Naive thymus-derived CD4-positive, alpha-beta T cell (primary cell): Measurements from ENCODE around the gene HMGCR. TPM values are rescaled to one million over a fixed set of nuclear protein-coding genes. Genes with fewer than 3 reads are reported as not detected.

ENCODE experiments used
- ATAC-seq: fragments of 150-1000 bp; cut with Tn5 transposase; 2 replicates; pipeline ENCODE4 v1.10.0; 2021; ENCODE audit warnings: mild to moderate bottlenecking, moderate library complexity
- CTCF ChIA-PET: fragments of 350-600 bp; sonication (Branson Sonifier 250); formaldehyde crosslinking; loops from one replicate; lab custom pipeline; 2021; ENCODE audit warnings: antibody characterized with exemption; lab: Charles Lee
- POLR2A ChIA-PET: fragments of 350-600 bp; sonication (Branson Sonifier 250); formaldehyde crosslinking; loops from one replicate; lab custom pipeline; 2021; ENCODE audit warnings: antibody characterized with exemption, inconsistent platforms; lab: Charles Lee
- DNase-seq, 9 donors: peaks; one replicate each; pipeline versions ENCODE4 v3.0.0 to v3.0.0-alpha.2; 2020 to 2022; ENCODE audit warnings: mixed read lengths in 1 of 9
- H3K27ac ChIP-seq: one replicate; pipeline ENCODE4 v1.7.0; 2013; ENCODE audit warnings: mild to moderate bottlenecking, low read depth, low read length, moderate library complexity
- H3K27me3 ChIP-seq, 2 donors: one replicate each; pipeline ENCODE4 v1.7.0; 2013; ENCODE audit warnings: low read length in 2 of 2, mild to moderate bottlenecking in 2 of 2, moderate library complexity in 2 of 2; ENCODE audit not compliant: control insufficient read depth in 2 of 2, insufficient read depth in 2 of 2
- H3K36me3 ChIP-seq, 3 experiments: 1 replicate in 2 of 3; 2 replicates in 1 of 3; pipeline ENCODE4 v1.7.0; 2013; ENCODE audit warnings: low read length in 3 of 3, mild to moderate bottlenecking in 3 of 3, moderate library complexity in 1 of 3; ENCODE audit not compliant: insufficient read depth in 3 of 3, control insufficient read depth in 2 of 3
- H3K4me1 ChIP-seq, 2 donors: one replicate each; pipeline ENCODE4 v1.7.0; 2013; ENCODE audit warnings: low read length in 2 of 2, mild to moderate bottlenecking in 2 of 2, moderate library complexity in 1 of 2; ENCODE audit not compliant: control insufficient read depth in 2 of 2, insufficient read depth in 2 of 2
- H3K4me3 ChIP-seq: 2 replicates; pipeline ENCODE4 v1.7.0; 2013; ENCODE audit warnings: mild to moderate bottlenecking, low read length
- H3K9me3 ChIP-seq, 3 experiments: 1 replicate in 2 of 3; 2 replicates in 1 of 3; pipeline ENCODE4 v1.7.0; 2013; ENCODE audit warnings: low read length in 3 of 3; ENCODE audit not compliant: control insufficient read depth in 2 of 3
- H3K27ac Mint-ChIP-seq, 9 donors: one replicate each; pipeline ENCODE4 v1.8.0; 2020 to 2022; ENCODE audit warnings: mixed read lengths in 9 of 9, mild to moderate bottlenecking in 8 of 9, moderate library complexity in 5 of 9, inconsistent platforms in 2 of 9
- H3K27me3 Mint-ChIP-seq, 5 donors: one replicate each; pipeline ENCODE4 v1.8.0; 2021 to 2022; ENCODE audit warnings: mixed read lengths in 5 of 5, mild to moderate bottlenecking in 1 of 5
- H3K36me3 Mint-ChIP-seq, 5 donors: one replicate each; pipeline ENCODE4 v1.8.0; 2020 to 2022; ENCODE audit warnings: mixed read lengths in 5 of 5, mild to moderate bottlenecking in 3 of 5, inconsistent platforms in 1 of 5
- H3K4me1 Mint-ChIP-seq, 7 donors: one replicate each; pipeline ENCODE4 v1.8.0; 2020 to 2022; ENCODE audit warnings: mixed read lengths in 7 of 7, mild to moderate bottlenecking in 3 of 7, inconsistent platforms in 1 of 7
- H3K4me3 Mint-ChIP-seq, 10 donors: one replicate each; pipeline ENCODE4 v1.8.0; 2020 to 2022; ENCODE audit warnings: mild to moderate bottlenecking in 10 of 10, mixed read lengths in 10 of 10, moderate library complexity in 6 of 10, inconsistent platforms in 2 of 10
- H3K9me3 Mint-ChIP-seq, 11 donors: one replicate each; pipeline ENCODE4 v1.8.0; 2020 to 2022; ENCODE audit warnings: mixed read lengths in 11 of 11, mild to moderate bottlenecking in 4 of 11, inconsistent platforms in 1 of 11, moderate library complexity in 1 of 11
- intact Hi-C, 2 donors: fragments of 100-400 bp; cut with micrococcal nuclease; formaldehyde crosslinking; loops; one replicate each; pipeline ENCODE4 v1.15.1; 2023
- polyA plus RNA-seq, 2 donors: library from polyadenylated mRNA; unstranded; fragments of 300-500 nt; fragmentation: Illumina TruSeq; gene quantifications; one replicate each; pipeline ENCODE4 v1.2.3, GENCODE V29; 2021
- total RNA-seq, 6 experiments: library from RNA in 5 of 6; stranded (reverse) in 5 of 6; gene quantifications; 1 replicate in 5 of 6; 2 replicates in 1 of 6; pipeline ENCODE4 v1.2.3 and lab custom pipeline; 2021 to 2026

HMGCR gene
- total and polyA plus RNA-seq, 7 experiments from 2014 or later = 11.6 to 57.3 (median 43.7) TPM

DNA sequence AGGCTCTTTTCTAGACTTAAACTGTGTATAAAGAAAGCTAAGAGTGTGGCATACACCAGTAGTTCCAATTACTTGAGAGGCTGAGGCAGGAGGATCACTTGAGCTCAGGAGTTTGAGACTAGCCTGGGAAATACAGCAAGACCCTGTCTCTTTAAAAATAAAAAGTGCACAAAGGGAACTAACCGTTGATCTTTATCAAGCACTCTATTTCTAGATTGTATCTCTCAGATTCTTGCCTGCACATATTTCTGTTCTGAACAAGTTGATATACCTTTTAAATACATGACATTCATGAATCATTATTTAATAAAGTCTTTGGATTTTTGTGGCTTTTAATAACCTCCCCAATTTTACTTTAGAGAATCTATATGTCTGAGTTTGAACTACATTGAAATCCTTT lies 47.2 kb downstream of the HMGCR start:
- peaks cover 0 to 5% (median 0%) of the 10 kb centered on the region in 7 donors for H3K4me1 Mint-ChIP-seq
- intact Hi-C loops = loop anchor here in 1 of 2 donors (10.0 kb wide), 1 partner anchor 301 kb away; no protein-coding TSS in a partner anchor
- Histone ChIP-seq H3K9me3 (no peaks in the 10 kb centered on the region), H3K4me1 (no peaks in the 10 kb centered on the region), H3K27me3 (no peaks in the 10 kb centered on the region), H3K36me3 (peaks cover 0 to 53% (median 7%) of the 10 kb centered on the region in 3 experiments), H3K4me3 (no peak overlapping the region), H3K27ac (no peak overlapping the region)
- DNase-seq (no peak), ATAC-seq (no peak)
- H3K27ac Mint-ChIP-seq = peak overlapping the region in 1 of 9 donors; percentile 3
- no peaks in the 10 kb centered on the region for H3K27me3 Mint-ChIP-seq
- ChIA-PET POLR2A (no interaction called here), CTCF (no interaction called here)
- no peak overlapping the region for H3K4me3 Mint-ChIP-seq
- no peaks in the 10 kb centered on the region for H3K9me3 Mint-ChIP-seq
- H3K36me3 Mint-ChIP-seq = peaks cover 0 to 45% (median 22%) of the 10 kb centered on the region in 5 donors

DNA sequence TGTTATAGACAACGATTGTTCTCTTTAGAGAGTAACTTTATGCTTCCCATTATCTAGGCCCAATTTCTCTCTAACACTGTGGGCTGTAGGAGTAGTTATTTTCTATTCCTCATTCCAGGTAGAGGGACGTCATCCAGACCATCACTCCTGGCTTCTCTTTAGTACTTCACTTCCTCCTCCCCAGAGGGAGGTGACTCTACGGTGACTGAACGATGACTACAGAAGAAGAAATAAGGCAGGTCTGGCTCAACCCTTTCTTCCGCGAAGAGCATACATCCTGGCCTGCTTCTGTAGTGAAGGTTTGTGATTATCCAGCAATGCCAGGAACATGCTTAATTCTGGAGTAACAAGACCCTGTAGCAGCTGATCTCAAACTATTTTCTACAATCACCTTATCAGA lies 50.8 kb downstream of the HMGCR start:
- no peaks in the 10 kb centered on the region for H3K9me3 ChIP-seq
- H3K4me1 ChIP-seq = no peaks in the 10 kb centered on the region
- intact Hi-C loops = loop anchor here in 1 of 2 donors (10.0 kb wide), 1 partner anchor 297 kb away; no protein-coding TSS in a partner anchor
- CTCF ChIA-PET = no interaction called here
- Mint-ChIP-seq H3K9me3 (no peaks in the 10 kb centered on the region), H3K36me3 (peaks cover 3 to 37% (median 16%) of the 10 kb centered on the region in 5 donors), H3K4me1 (peaks cover 0 to 11% (median 0%) of the 10 kb centered on the region in 7 donors), H3K4me3 (no peak overlapping the region), H3K27me3 (no peaks in the 10 kb centered on the region), H3K27ac (peak overlapping the region in 1 of 9 donors; percentile 47)
- POLR2A ChIA-PET = no interaction called here
- no peaks in the 10 kb centered on the region for H3K27me3 ChIP-seq
- ATAC-seq = no peak
- no peak overlapping the region for H3K4me3 ChIP-seq
- DNase-seq = no peak
- H3K27ac ChIP-seq = no peak overlapping the region
- H3K36me3 ChIP-seq = peaks cover 0 to 33% (median 7%) of the 10 kb centered on the region in 3 experiments

DNA sequence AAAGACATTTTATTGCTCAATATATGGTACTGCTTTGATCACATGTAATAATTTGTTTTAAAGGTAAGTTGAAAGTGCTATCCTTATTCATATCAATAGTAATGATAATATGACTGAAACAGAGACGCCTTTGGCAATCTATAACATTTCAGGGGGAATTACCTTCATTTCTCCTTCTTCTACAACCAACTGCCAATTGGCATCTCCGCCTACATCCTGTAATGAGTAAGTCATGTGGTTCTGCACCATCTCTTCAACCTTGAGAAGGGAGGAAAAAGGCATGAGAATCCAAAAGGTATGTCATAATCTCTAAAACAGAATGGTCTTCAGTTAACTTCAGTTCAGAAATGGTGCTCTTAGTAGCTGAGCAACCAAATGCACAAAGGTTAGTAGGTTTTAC lies 52.4 kb downstream of the HMGCR start:
- Mint-ChIP-seq H3K4me3 (no peak overlapping the region), H3K9me3 (no peaks in the 10 kb centered on the region), H3K27me3 (no peaks in the 10 kb centered on the region), H3K4me1 (peaks cover 0 to 7% (median 0%) of the 10 kb centered on the region in 7 donors), H3K36me3 (peaks cover 3 to 35% (median 15%) of the 10 kb centered on the region in 5 donors), H3K27ac (no peak overlapping the region)
- ATAC-seq = no peak
- Histone ChIP-seq H3K4me1 (no peaks in the 10 kb centered on the region), H3K36me3 (peaks cover 0 to 33% (median 4%) of the 10 kb centered on the region in 3 experiments), H3K27me3 (no peaks in the 10 kb centered on the region), H3K9me3 (no peaks in the 10 kb centered on the region), H3K27ac (no peak overlapping the region), H3K4me3 (no peak overlapping the region)
- ChIA-PET CTCF (no interaction called here), POLR2A (no interaction called here)
- DNase-seq = no peak
- intact Hi-C loops = loop anchor here in 1 of 2 donors (10.0 kb wide), 1 partner anchor 295 kb away; no protein-coding TSS in a partner anchor

DNA sequence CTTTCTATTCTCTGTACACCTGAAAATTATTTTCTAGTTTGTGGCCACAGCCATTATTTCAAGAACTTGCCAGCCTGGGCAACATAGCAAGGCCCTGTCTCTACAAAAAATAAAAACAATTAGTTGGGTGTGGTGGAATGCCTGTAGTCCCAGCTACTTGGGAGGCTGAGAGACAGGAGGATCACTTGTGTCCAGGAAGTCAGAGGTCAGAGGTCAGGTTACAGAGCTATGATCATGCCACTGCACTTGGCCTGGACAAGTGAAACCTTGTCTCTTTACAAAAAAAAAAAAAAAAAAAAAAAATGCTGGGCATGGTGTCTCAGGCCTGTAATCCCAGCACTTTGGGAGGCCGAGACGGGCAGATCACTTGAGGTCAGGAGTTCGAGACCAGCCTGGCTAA lies 58.3 kb downstream of the HMGCR start:
- ChIA-PET CTCF (no interaction called here), POLR2A (no interaction called here)
- Histone ChIP-seq H3K4me1 (no peaks in the 10 kb centered on the region), H3K4me3 (no peak overlapping the region), H3K36me3 (peaks cover 0 to 17% (median 0%) of the 10 kb centered on the region in 3 experiments), H3K27me3 (no peaks in the 10 kb centered on the region), H3K27ac (no peak overlapping the region), H3K9me3 (no peaks in the 10 kb centered on the region)
- no peak for ATAC-seq
- Mint-ChIP-seq H3K9me3 (no peaks in the 10 kb centered on the region), H3K27ac (no peak overlapping the region), H3K36me3 (peaks cover 7 to 19% (median 8%) of the 10 kb centered on the region in 5 donors), H3K4me3 (no peak overlapping the region), H3K27me3 (no peaks in the 10 kb centered on the region), H3K4me1 (no peaks in the 10 kb centered on the region)
- DNase-seq = no peak
- intact Hi-C loops = loop anchor here in 1 of 2 donors (5.0 kb wide), 1 partner anchor 117 kb away; the partner anchor contains the start of genes CERT1 and POLK

DNA sequence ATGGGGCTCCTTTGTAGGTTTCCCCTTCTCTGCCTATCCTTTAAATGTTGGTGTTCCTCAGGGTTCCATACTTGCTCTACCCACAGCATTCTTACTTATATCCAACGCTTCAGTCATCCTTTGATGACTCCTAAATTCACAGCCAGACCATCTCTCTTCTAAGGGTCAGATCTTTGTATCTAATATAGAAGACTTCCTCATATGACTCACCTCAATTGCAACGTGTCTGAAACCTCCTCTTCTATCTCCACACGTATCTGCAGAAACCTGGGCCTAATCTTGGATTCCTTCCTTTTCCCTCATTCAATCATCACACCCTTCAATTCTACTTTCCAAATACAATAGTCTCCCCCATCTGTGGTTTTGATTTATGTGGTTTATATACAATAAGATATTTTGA lies 68.3 kb downstream of the HMGCR start:
- Mint-ChIP-seq H3K9me3 (peaks cover 0 to 2% (median 0%) of the 10 kb centered on the region in 11 donors), H3K36me3 (peaks cover 5 to 42% (median 29%) of the 10 kb centered on the region in 5 donors)

More for the DNA sequence above, 68.3 kb downstream of the HMGCR start:
- ChIA-PET POLR2A (no interaction called here), CTCF (no interaction called here)
- peaks cover 0 to 6% (median 0%) of the 10 kb centered on the region in 7 donors for H3K4me1 Mint-ChIP-seq
- H3K27ac Mint-ChIP-seq = peak overlapping the region in 3 of 9 donors; percentile 3 to 8 (median 5)
- intact Hi-C loops = no loop called here
- Histone ChIP-seq H3K27me3 (no peaks in the 10 kb centered on the region), H3K4me3 (no peak overlapping the region), H3K36me3 (peaks cover 0 to 2% (median 0%) of the 10 kb centered on the region in 3 experiments), H3K4me1 (no peaks in the 10 kb centered on the region), H3K9me3 (no peaks in the 10 kb centered on the region), H3K27ac (no peak overlapping the region)
- DNase-seq (no peak), ATAC-seq (no peak)
- no peaks in the 10 kb centered on the region for H3K27me3 Mint-ChIP-seq
- H3K4me3 Mint-ChIP-seq = no peak overlapping the region

Other genes starting within 250 kb of the HMGCR start
- 1 to 10 TPM in 2 of 5 experiments, under 1 TPM in 3; 0.29 to 1.6 (median 0.93) TPM for gene ANKRD31, start 100.3 kb upstream of the HMGCR start, total RNA-seq
- gene ANKRD31, start 100.3 kb upstream of the HMGCR start, polyA plus RNA-seq = under 1 TPM; 0.22 to 0.37 TPM
- gene CERT1, start 174.4 kb downstream of the HMGCR start, total RNA-seq = 10 to 100 TPM; 34.4 to 60.4 (median 39.3) TPM
- 10 to 100 TPM; 13.3 to 18.8 TPM for gene CERT1, start 174.4 kb downstream of the HMGCR start, polyA plus RNA-seq
- gene POLK, start 174.7 kb downstream of the HMGCR start, total RNA-seq = 10 to 100 TPM; 20.6 to 36.6 (median 24.9) TPM
- 10 to 100 TPM; 16.7 to 22.5 TPM for gene POLK, start 174.7 kb downstream of the HMGCR start, polyA plus RNA-seq